LNCAP (cell line): ENCODE measurements around the gene RTN4RL2.

ENCODE experiments used
- TF ChIP-seq, protein P1 (sequence below): fragments of 450-650 bp; IDR thresholded peaks from 2 replicates; pipeline ENCODE4 v1.5.1; 2017; ENCODE audit warnings: mild to moderate bottlenecking

RTN4RL2 gene

DNA sequence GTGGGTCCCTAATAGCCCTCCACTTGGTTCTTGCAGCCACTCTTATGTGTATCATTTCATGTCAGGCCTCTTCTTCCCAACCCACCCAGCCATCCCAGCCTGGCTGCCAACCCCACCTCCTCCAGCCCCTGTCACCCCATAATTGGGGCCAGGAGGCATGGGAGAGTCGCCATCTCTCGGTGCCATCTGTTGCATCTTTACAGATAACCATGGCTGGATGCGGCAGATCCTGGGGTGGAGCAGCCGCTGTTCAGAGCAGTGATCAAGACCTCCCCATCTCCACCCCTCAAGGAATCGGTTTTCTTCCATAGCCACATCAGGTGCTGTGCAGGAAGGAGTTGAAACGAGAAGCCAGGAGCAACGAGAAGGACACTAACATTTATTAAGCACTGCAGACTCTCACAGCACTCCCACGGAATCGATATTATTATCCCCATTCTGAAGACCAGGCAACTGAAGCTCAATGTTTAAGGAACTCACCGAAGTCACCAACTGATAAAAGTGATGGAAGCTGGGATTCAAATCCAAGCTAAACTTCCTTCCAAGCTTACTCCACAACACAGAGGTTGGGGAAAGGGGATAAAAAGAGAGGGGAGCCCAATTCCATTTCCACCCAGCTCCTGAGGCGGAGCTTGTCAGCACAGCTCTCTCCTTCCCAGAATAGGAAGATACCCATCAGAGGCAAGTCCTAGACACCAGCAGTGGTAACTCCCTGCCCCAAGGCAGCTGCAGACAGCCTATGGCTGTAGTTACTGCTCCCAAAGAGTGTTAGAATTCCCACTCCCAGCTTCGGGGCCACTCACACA, 52.5 kb downstream of the RTN4RL2 start:
- TF ChIP-seq, protein P1, sequence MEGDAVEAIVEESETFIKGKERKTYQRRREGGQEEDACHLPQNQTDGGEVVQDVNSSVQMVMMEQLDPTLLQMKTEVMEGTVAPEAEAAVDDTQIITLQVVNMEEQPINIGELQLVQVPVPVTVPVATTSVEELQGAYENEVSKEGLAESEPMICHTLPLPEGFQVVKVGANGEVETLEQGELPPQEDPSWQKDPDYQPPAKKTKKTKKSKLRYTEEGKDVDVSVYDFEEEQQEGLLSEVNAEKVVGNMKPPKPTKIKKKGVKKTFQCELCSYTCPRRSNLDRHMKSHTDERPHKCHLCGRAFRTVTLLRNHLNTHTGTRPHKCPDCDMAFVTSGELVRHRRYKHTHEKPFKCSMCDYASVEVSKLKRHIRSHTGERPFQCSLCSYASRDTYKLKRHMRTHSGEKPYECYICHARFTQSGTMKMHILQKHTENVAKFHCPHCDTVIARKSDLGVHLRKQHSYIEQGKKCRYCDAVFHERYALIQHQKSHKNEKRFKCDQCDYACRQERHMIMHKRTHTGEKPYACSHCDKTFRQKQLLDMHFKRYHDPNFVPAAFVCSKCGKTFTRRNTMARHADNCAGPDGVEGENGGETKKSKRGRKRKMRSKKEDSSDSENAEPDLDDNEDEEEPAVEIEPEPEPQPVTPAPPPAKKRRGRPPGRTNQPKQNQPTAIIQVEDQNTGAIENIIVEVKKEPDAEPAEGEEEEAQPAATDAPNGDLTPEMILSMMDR: no peak

GRCh38 chr11:57513452-57513795, 53.1 kb downstream of the RTN4RL2 start:
- TF ChIP-seq, protein P1: no peak

GRCh38 chr11:57513911-57514537, 53.7 kb downstream of the RTN4RL2 start:
- TF ChIP-seq, protein P1: no peak

DNA sequence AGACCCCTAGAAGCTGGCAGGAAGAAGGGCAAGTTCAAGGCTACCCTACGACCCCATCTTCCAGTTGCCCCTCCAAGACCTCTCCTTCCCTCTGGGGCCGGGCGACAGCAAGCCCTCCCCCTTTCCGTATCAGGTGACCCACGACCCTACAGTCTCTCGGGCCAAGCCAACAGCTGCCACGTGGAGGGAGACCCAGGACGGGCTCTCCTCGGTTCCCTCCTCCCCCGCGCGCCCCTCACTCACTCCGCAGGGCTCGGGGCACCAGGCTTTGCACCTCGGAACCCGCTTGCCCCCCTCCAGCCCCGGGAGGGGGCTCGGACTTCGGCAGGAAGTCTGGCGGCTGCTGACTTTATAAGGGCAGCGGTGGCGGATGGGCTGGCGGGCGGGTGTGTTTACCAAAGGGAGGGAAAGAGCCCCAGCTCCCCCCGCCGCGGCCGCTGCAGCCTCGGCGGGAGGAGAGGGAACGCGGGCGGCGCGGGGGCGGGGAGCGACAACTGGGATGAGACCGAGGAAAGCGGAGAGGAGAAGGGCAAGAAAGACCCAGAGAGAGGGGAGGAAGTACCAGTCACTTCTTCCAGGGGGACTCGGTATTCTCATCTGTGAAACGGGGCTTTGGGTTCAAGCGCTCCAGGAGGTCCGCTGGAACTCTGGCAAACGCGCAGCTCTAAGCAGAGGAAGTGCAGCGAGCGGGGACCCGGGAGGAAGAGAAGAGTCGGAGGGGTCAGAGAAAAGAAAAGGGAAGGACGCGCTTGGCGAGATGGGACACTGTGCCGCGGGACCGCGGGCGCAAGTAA, 54.4 kb downstream of the RTN4RL2 start:
- TF ChIP-seq, protein P1: no peak

DNA sequence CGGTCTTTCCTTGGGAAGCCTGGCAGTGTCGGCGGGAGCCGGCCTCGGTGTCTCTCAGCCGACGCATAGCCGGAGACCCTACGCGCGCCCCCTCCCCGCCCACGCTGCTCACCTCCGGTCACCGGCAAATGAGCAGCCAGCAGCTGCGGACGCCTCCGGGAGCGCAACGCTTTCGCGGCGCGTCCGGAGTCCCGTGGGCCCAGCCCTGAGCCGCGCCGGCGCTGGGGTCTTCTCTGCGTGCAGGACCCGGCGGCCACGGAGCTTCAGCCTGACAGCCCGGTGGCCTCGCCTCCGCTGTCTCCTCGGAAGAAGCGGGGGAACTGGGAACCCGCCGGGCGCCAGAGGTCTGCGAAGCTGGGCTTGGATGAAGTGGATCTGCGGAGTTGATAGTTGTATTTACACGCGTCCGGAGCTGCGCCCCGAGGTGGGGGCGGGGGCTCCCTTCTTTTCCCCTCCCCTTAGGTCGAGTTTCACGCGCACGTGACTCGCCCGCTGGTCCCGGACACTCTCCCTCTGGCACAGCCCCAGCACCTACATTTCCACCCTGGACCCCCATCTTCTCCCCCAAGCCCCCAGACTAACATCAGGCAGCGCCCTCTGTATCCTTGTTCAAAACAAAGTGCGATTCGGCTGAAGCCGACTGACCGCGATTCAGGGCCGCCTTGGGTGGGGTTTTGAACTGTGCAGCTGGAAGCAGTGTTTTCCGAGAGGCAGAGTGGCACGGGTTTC, 55.2 kb downstream of the RTN4RL2 start, which contains the start of gene SLC43A1:
TSS of gene SLC43A1 (minus strand) at position 371 of the 729 bp plus-strand sequence. CDS start 1,591 bp downstream, outside the sequence.
- TF ChIP-seq, protein P1: no peak

DNA sequence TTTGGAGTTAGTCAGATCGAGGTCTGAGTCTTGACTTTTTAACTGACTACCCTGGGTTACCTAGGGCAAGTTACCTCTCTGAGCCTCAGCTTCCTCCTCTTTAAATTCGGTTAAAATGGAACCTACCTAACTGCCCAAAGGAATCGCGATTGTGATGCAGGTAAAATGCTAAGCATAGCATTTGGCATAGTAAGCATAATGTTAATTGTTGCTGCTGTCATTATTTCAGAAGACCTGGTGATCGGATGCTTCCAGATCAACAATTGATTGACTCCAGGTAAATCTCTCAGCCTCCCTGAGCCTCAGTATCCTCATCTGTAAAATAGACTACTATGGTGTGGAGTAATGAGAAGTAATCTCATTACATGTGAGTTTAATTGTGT, 55.7 kb downstream of the RTN4RL2 start:
- TF ChIP-seq, protein P1: no peak

- TF ChIP-seq, protein P1: no peak
Measured at GRCh38 chr11:57521116-57521515, 60.8 kb downstream of the RTN4RL2 start.
